ENCODE measurements around the gene NPPB.

- TF ChIP-seq CTCF (optimal IDR thresholded peaks at IDR 0.05 in 1 of 3, IDR thresholded peaks at IDR 0.05 in 1 of 3, conservative IDR thresholded peaks at IDR 0.05 in 1 of 3; ENCODE audit: extremely low read depth in 1 of 3, insufficient read depth in 2 of 3, low read length in 3 of 3) (no peak), EZH2 (IDR thresholded peaks at IDR 0.05; ENCODE audit: low read length) (no peak)
Measured at GRCh38 chr1:11835441-11836225, 23.1 kb downstream of the NPPB start.

Data from keratinocyte (primary cell).